NOMO-1 treated with DMSO at 0.1 percent for 48 hours (cell line): ENCODE data around the gene IPO11.
"Not testable (repeated sequence)": the region's sequence is repeated elsewhere in the genome, so short reads cannot be mapped to it uniquely, and the experiment has no call there.

Source experiments
- DNase-seq: peaks from one replicate; lab custom pipeline; 2025; ENCODE audit not compliant: unreplicated experiment; lab: John Stamatoyannopoulos, UW

IPO11 gene

DNA sequence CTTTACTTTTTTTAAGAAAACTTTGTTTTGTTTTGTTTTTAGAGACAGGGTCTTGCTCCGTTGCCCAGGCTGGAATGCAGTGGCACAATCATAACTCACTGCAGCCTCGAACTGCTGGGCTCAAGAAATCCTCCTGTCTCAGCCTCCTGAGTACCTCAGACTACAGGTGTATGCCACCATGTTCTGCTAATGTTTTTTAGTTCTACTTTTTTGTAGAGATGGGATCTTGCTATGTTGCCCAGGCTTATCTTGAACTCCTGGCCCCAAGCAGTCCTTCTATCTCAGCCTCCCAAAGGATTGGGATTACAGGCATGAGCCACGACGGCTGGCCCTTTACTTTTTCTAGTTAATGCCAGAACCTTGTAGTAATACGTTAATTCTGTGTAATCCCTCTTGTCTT, 36.0 kb downstream of the IPO11 start:
- no peak for DNase-seq

DNA sequence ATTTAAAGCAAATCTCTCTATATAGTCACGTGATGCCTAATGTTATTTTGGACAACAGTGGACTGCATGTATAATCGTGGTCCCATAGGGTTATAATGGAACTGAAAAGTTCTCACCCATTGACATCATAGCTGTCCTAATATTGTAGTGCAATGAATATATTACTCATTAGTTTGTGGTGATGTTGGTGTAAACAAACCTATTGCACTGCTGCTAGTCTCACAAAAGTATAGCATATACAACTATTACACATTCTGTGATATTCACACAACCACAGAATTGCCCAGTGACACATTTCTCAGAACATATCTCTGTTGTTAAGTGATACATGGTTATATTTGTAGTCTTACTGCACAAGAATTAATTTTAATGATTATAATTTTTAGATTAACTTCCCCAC, 37.7 kb downstream of the IPO11 start:
- no peak for DNase-seq

DNA sequence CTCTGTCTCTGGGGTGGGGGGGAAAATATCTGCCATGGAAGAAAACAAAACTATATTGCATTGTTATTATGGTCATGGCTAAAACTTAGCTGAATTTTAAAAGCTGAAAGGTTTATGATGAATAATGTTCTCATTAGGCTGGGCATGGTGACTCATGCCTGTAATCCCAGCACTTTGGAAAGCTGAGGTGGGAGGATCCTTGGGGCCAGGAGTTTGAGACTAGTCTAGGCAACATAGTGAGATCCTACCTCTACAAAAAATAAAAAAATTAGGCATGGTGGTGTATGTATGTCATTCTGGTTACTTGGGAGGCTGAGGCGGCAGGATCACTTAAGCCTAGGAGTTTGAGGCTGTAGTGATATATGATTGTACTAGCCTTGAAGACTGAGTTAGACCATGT, 44.5 kb downstream of the IPO11 start:
- no peak for DNase-seq

- peak; percentile 40 for DNase-seq
These were observed 48.0 kb downstream of the IPO11 start for GRCh38 chr5:62460578-62460983.

- no peak for DNase-seq
These were observed 49.0 kb downstream of the IPO11 start for GRCh38 chr5:62461561-62461960.

DNA sequence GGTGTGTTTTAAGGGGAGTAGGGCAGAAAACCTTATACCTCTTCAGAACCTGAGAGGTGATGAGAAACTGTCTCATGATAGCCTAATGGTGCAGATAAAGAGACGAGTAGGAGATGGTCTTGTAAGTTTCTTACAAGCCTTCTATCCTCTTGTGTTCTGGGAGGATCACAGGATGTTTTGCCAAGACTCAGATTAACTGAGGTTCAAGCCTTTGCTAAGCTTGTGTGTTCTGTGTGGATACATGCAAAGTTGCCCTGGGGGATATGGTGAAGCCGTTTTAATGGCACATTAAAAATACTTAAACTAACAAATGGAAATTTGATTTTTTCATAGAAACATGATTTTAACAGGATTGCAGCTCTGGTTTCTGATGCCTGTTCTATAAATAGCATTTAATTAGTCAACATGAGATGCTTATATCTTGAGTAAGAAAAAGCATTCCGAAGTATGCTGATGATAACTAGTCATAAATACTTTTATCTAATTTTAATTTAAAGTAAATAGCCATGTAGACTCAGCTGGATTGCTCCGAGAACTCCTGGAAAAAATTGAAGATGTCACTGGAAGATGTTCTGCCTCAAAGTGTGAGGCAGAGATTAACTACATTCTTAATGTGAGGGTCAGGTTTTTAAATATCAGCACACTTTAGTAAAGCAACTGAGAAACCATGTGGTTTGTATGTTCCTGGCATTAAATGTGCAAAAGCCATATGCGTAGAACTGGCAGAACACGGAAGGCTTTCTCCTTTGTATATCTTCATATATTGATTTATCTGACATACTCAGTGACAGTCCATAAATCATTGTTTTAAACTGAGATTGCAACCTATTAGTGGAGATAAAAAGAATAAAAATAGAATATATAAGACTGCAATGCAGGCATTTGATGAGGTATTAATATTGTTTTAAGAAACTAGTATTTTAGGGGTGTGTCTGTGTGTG, 53.7 kb downstream of the IPO11 start:
- no peak for DNase-seq

GRCh38 chr5:62473209-62473608, 60.6 kb downstream of the IPO11 start:
- no peak for DNase-seq

GRCh38 chr5:62475072-62475471, 62.5 kb downstream of the IPO11 start:
- DNase-seq: no peak

DNA sequence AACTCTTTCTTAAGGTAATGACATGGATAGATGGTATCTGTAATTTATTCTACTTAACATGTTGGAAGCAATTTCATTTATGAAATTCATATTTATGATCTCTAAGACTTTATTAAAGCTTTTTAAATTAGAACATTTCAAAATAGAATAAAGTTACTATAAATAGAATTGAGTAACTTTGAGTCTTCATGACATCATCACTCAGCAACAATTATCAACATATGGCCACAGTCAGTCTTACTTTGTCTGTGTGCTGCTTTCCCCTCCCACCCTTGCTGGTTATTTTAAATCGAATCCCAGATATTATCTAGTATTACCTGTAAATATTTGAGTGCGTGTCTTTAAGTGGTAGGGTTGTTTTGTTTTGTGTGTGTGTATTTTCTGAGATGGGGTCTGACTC, 65.2 kb downstream of the IPO11 start:
- no peak for DNase-seq

DNA sequence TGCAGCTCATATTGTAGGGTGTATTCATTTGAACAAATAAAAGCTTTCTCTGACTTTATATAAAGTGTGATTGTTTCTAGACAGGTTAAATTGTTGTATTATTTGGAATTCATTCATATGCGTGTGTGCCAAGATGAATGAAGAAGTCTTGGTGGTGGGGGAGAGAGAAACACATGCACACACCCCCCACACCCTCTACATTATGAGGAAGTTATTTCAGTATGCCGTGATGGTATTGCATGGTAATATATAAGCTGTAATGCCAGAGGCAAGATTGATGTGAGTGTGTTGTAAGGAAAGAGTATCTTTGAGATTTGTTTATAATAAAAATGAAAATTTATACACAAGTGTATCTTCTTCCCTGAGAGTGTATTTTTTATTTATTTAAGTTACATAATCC, 71.0 kb downstream of the IPO11 start:
- peak; percentile 33 for DNase-seq

DNA sequence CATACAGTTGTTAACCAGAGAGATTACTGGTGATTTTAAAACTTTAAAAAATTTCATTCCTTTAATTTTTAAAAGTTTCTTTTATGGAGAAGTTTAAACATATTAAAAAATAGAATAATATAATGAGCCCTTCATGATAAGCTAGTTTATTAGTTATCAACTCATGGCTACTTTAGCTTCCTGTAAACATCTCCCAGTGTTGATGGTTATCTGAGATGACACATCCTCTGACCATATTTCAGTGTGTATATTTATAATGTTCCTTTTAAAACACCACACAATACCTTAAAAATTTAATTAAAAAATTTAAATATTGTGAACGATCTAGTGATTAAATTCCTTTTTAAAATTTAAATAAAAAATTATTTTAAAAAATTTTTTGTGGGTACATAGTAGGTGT, 74.1 kb downstream of the IPO11 start:
- DNase-seq: no peak

- no peak for DNase-seq
These were observed 76.0 kb downstream of the IPO11 start for GRCh38 chr5:62488531-62488930.

DNA sequence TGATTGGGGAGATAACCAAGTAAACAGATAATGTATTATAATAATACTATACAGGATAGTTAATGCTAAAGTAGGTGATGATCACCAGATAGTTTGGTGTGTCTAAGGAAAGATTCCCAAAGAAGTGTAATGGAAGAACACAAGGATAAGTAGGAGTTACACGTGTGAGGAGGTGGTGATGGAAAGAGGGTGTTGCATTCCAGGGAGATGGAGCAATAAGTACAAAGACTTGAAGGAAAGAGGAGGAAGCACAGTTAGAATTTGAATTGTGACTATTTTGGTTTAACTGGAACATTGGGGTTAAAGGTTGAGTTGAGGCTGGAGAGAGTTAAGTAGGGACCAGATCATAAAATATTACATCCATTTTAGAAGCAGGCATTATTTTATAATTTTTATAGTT, 76.9 kb downstream of the IPO11 start:
- DNase-seq: no peak

GRCh38 chr5:62494772-62495171, 82.2 kb downstream of the IPO11 start:
- peak; percentile 8 for DNase-seq

GRCh38 chr5:62496876-62497275, 84.3 kb downstream of the IPO11 start:
- no peak for DNase-seq

GRCh38 chr5:62498961-62499360, 86.4 kb downstream of the IPO11 start:
- DNase-seq: no peak

GRCh38 chr5:62499756-62500155, 87.2 kb downstream of the IPO11 start:
- no peak for DNase-seq

- no peak for DNase-seq
These were observed 90.0 kb downstream of the IPO11 start for GRCh38 chr5:62502456-62503101.

- DNase-seq: no peak
These were observed 91.6 kb downstream of the IPO11 start for GRCh38 chr5:62504129-62504528.

GRCh38 chr5:62506659-62507460, 94.3 kb downstream of the IPO11 start:
- DNase-seq: peak; percentile 55

- not testable (repeated sequence) for DNase-seq
These were observed 96.2 kb downstream of the IPO11 start for GRCh38 chr5:62508760-62509159.

GRCh38 chr5:62509806-62510205, 97.2 kb downstream of the IPO11 start:
- no peak for DNase-seq
